Measurements from ENCODE around the gene CRYGD. TPM values are rescaled to one million over a fixed set of nuclear protein-coding genes. Genes with fewer than 3 reads are reported as not detected.
"Not testable (repeated sequence)": the region's sequence is repeated elsewhere in the genome, so short reads cannot be mapped to it uniquely, and the experiment has no call there.

CRYGD gene
- total RNA-seq, 1 experiment from 2014 or later = not detected

- DNase-seq (ENCODE audit: low read depth) = peak; percentile 11
Measured at GRCh38 chr2:208129744-208130711, 5.7 kb upstream of the CRYGD start, which contains the start of gene CRYGC. CRYGC (minus strand) TSS chr2:208129828; CDS start chr2:208129792, 36 bp downstream.

GRCh38 chr2:208128136-208128535 is 3.8 kb upstream of the CRYGD start:
- DNase-seq (ENCODE audit: low read depth) = no peak

GRCh38 chr2:208127090-208127489 is 2.8 kb upstream of the CRYGD start:
- no peak for DNase-seq (ENCODE audit: low read depth)

- DNase-seq (ENCODE audit: low read depth) = no peak
Measured at GRCh38 chr2:208125251-208125650, 927 bp upstream of the CRYGD start.

- DNase-seq (ENCODE audit: low read depth) = no peak
Measured at GRCh38 chr2:208122248-208122647, 2.1 kb downstream of the CRYGD start.

- DNase-seq (ENCODE audit: low read depth) = no peak
Measured at GRCh38 chr2:208118918-208119317, 5.4 kb downstream of the CRYGD start.

- DNase-seq (ENCODE audit: low read depth) = not testable (repeated sequence)
Measured at GRCh38 chr2:208117390-208117789, 6.9 kb downstream of the CRYGD start.

- no peak for DNase-seq (ENCODE audit: low read depth)
Measured at GRCh38 chr2:208112969-208113368, 11.4 kb downstream of the CRYGD start.

- DNase-seq (ENCODE audit: low read depth) = not testable (repeated sequence)
Measured at GRCh38 chr2:208112273-208112745, 12.0 kb downstream of the CRYGD start.

GRCh38 chr2:208103616-208104015 is 20.7 kb downstream of the CRYGD start:
- DNase-seq (ENCODE audit: low read depth) = no peak

GRCh38 chr2:208101716-208102631 is 22.4 kb downstream of the CRYGD start:
- DNase-seq (ENCODE audit: low read depth) = peak; percentile 39

GRCh38 chr2:208099682-208100470 is 24.4 kb downstream of the CRYGD start:
- no peak for DNase-seq (ENCODE audit: low read depth)

GRCh38 chr2:208098701-208099100 is 25.6 kb downstream of the CRYGD start:
- DNase-seq (ENCODE audit: low read depth) = not testable (repeated sequence)

- no peak for DNase-seq (ENCODE audit: low read depth)
Measured at GRCh38 chr2:208098267-208098666, 26.1 kb downstream of the CRYGD start.

GRCh38 chr2:208097801-208098200 is 26.5 kb downstream of the CRYGD start:
- no peak for DNase-seq (ENCODE audit: low read depth)

- no peak for DNase-seq (ENCODE audit: low read depth)
Measured at GRCh38 chr2:208097313-208097712, 27.0 kb downstream of the CRYGD start.

- DNase-seq (ENCODE audit: low read depth) = no peak
Measured at GRCh38 chr2:208096080-208096479, 28.2 kb downstream of the CRYGD start.

- no peak for DNase-seq (ENCODE audit: low read depth)
Measured at GRCh38 chr2:208093128-208093527, 31.2 kb downstream of the CRYGD start.

- DNase-seq (ENCODE audit: low read depth) = no peak
Measured at GRCh38 chr2:208092093-208092832, 32.1 kb downstream of the CRYGD start.

- no peak for DNase-seq (ENCODE audit: low read depth)
Measured at GRCh38 chr2:208090420-208090819, 33.9 kb downstream of the CRYGD start.

GRCh38 chr2:208086029-208086428 is 38.3 kb downstream of the CRYGD start:
- DNase-seq (ENCODE audit: low read depth) = no peak

Measured in RPMI7951 (cell line).